ENCODE data around the gene FRMD4A. TPM values are rescaled to one million over a fixed set of nuclear protein-coding genes. Genes with fewer than 3 reads are reported as not detected.

The FRMD4A gene
- total RNA-seq, 1 experiment from 2014 or later, result 19.6 TPM

GRCh38 chr10:13904064-13904463 is 426.7 kb downstream of the FRMD4A start:
- Histone ChIP-seq H4K8ac (replicated peaks; ENCODE audit: insufficient read length, low read depth, low read length) (no peak overlapping the region), H4K91ac (ENCODE audit: insufficient read length, low read depth, low read length) (no peak overlapping the region), H3K27ac (ENCODE audit: insufficient read length, low read depth, low read length) (no peak overlapping the region), H3K56ac (ENCODE audit: insufficient read length, low read depth, low read length) (no peak overlapping the region), H2BK20ac (ENCODE audit: low read depth, low read length, poor library complexity, severe bottlenecking) (no peak overlapping the region), H3K23ac (ENCODE audit: insufficient read length, low read depth, low read length) (no peak overlapping the region), H3K4me1 (ENCODE audit: insufficient read depth, low read length) (no peaks in the 10 kb centered on the region), H3K27me3 (ENCODE audit: insufficient read depth, low read length) (no peaks in the 10 kb centered on the region; the same call in 1 of the 2 replicates), H3K4ac (ENCODE audit: low read depth, low read length) (no peak overlapping the region), H3T11ph (ENCODE audit: low read length) (no peak overlapping the region), H3K18ac (ENCODE audit: insufficient read length, low read depth, low read length) (no peak overlapping the region), H2AFZ (ENCODE audit: low read length) (no peak overlapping the region), H4K5ac (ENCODE audit: insufficient read length, low read depth, low read length) (no peak overlapping the region), H2BK5ac (ENCODE audit: insufficient read length, low read length) (no peak overlapping the region), H2AK5ac (ENCODE audit: insufficient read length, low read length) (no peak overlapping the region), H3K79me1 (ENCODE audit: insufficient read depth, low read depth, low read length, poor library complexity, severe bottlenecking) (no peaks in the 10 kb centered on the region), H2BK15ac (ENCODE audit: low read depth, low read length) (no peak overlapping the region), H3K79me2 (ENCODE audit: insufficient read depth, low read length) (no peaks in the 10 kb centered on the region), H3K9ac (ENCODE audit: extremely low read depth, insufficient read length, low read length) (no peak overlapping the region), H3K4me2 (ENCODE audit: insufficient read depth, insufficient read length, low read length) (no peak overlapping the region), H3K14ac (ENCODE audit: insufficient read depth, low read length) (no peak overlapping the region), H3K9me3 (ENCODE audit: control insufficient read depth, low read depth, low read length) (no peaks in the 10 kb centered on the region), H2BK120ac (ENCODE audit: low read depth, low read length, poor library complexity, severe bottlenecking) (no peak overlapping the region), H2BK12ac (ENCODE audit: insufficient read length, low read depth, low read length) (no peak overlapping the region), H4K20me1 (ENCODE audit: control insufficient read depth, insufficient read depth, insufficient read length) (no peaks in the 10 kb centered on the region), H3K23me2 (ENCODE audit: insufficient read length, low read depth, low read length, poor library complexity, severe bottlenecking) (no peaks in the 10 kb centered on the region)
- Mint-ChIP-seq H3K36me3 (ENCODE audit: insufficient read depth in 1 of 3, low read depth in 3 of 3) (no peaks in the 10 kb centered on the region; a peak in 1 of 7 replicates), H3K27ac (peak overlapping the region in 1 of 3 experiments; percentile 19; a peak in 1 of 7 replicates), H3K4me1 (peaks cover 8 to 14% of the 10 kb centered on the region in 2 experiments), H3K4me3 (no peak overlapping the region; a peak in 1 of 5 replicates), H3K9me3 (no peaks in the 10 kb centered on the region; a peak in 2 of 5 replicates), H3K27me3 (ENCODE audit: low read depth) (peaks cover 4% of the 10 kb centered on the region; the same call in 1 of the 2 replicates)
- TF ChIP-seq, protein P1, sequence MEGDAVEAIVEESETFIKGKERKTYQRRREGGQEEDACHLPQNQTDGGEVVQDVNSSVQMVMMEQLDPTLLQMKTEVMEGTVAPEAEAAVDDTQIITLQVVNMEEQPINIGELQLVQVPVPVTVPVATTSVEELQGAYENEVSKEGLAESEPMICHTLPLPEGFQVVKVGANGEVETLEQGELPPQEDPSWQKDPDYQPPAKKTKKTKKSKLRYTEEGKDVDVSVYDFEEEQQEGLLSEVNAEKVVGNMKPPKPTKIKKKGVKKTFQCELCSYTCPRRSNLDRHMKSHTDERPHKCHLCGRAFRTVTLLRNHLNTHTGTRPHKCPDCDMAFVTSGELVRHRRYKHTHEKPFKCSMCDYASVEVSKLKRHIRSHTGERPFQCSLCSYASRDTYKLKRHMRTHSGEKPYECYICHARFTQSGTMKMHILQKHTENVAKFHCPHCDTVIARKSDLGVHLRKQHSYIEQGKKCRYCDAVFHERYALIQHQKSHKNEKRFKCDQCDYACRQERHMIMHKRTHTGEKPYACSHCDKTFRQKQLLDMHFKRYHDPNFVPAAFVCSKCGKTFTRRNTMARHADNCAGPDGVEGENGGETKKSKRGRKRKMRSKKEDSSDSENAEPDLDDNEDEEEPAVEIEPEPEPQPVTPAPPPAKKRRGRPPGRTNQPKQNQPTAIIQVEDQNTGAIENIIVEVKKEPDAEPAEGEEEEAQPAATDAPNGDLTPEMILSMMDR (conservative IDR thresholded peaks at IDR 0.05), result no peak
- WGBS (ENCODE audit: extremely low coverage, insufficient read length, low lambda C conversion rate), result no CpG with 5 or more reads among the region's 16 CpGs
- DNase-seq, result no peak

Measured in H9 (cell line).